ENCODE data around the gene HES5.

The HES5 gene

DNA sequence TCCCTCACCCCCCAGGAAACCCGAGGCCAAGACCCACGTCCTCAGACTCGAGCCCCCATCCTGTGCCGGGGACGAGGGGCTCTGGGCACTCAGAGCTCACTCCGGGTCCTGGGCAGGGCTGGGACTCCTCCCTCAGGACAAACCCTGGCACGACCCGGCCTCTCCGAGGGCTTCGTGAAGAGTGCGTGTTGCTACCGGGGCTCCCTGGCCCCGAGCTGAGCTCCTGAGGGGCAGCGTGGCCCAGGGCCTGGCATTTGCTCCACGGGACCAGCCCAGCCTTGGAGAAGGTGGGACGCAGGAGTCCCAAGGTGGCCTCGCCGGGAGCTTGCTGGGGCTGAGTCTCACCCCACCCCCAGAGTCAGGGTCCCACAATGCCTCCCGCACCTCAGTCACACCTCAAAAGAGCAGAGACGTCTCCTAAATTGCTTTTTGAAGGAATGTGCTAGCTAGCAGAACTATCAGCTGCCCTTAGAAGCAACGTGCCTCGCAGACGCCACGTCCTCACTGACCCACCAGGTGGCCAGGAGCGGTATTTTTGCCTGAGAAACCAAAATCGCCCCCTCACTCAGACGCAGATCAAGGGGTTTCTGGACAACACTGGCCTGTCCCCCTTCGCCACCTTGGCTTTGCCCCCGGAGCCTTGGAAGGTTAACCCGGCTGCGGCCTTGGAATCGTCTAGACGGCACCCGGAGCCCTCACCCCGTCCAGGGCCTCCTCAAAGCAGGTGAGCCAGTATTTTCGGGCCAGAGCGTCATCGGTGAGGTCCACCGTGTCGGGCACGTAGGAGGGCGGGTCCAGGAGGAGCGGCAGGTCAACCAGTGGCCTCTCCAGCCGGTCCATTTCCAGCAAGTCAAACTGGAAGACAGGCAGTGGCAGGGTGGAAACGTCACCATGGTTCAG is 14.9 kb downstream of the HES5 start:
- no peak for DNase-seq (ENCODE audit: low read depth)

DNA sequence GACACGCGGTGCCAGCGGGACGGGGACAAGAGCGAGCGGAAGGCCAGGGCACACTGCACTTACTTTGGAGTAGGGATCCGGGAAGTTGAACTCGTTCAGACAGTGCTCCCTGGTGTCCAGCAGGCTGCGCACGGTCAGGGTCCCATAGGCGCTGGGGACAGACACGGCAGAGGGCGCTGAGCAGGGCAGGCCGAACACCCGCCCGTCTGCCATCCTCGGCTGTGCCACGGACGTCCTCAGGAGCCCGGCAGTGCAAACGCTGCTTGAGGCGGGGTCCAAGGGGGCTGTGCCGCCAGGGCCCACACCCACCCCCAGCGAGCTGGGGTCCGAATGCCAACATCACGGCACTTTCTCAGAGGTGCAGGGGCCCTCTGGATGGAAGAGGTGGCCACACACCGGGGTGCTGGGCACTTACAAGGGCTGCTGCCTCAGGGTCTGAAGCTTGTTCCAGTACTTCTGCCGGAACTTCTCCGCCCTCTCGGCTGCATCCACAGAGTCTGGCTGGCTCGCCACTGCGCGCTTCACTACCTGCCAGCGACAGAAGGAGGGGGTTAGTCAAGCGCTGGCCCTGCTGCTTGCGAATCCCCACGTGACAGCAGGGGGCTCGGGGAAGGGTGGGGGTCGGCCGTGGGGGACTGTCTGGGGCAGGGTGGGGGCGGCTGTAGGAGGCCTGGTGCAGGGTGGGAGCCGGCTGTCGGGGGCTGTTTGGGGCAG is 16.0 kb downstream of the HES5 start:
- DNase-seq (ENCODE audit: low read depth): no peak

DNA sequence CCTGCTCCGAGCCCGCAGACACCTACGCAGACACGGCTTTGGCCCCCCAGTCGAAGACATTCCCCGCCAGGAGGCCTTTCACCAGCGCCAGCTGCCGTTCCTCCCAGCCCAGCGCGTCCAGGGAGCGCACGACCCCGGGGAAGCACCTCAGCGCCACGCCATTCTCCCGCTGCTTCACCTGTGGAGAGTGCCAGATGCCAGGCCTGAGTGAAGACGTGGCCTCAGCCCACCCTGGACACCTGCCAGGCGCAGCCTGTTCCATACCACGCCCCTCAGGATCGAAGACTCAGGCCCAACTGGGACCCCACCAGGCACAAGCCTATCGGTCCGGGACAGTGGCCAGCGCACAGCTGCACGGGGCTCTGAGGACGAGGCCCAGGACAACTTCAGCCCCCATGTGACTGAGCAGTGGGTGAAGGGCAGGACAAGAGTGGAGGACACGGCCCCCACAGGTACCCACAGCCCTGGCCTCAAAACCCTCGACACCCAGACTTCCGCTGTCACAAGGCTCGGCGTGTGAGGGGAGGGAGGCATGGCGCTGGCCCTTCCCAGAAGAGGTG is 17.1 kb downstream of the HES5 start:
- no peak for DNase-seq (ENCODE audit: low read depth)

DNA sequence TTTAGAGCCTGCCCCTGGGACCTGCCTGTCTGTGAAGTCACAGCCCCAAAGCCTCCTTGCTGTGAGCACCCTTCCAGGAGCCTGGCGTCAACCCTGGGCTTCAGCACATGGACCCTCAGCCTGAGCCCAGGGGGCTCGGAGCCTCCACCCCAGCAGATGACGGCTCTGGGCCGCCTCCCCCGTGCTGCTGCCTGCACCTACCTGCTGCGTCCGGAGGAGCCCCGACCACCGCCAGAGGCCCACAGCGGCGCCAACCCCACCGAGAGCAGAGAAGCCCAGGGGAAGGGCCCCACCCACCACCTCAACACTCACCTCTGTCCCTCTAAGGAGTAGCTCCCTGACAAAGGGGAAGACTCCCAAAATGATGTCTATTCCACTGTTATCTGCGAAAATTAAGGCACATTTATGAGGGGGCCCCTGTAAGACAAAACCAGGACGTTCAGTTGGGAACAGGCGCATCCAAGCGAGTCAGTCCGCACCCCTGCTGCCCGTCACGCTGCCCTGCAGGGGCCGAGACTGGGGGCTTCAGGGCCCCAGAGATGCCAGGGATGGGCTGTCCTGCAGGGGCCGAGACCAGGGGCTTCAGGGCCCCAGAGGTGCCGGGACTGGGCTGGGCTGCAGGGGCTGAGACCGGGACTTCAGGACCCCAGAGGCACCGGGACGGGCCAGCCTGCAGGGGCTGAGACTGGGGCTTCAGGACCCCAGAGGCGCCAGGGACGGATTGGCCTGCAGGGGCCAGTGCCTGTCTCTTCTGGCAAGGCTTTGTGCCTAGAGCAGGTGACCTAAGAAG is 19.5 kb downstream of the HES5 start:
- DNase-seq (ENCODE audit: low read depth): no peak

DNA sequence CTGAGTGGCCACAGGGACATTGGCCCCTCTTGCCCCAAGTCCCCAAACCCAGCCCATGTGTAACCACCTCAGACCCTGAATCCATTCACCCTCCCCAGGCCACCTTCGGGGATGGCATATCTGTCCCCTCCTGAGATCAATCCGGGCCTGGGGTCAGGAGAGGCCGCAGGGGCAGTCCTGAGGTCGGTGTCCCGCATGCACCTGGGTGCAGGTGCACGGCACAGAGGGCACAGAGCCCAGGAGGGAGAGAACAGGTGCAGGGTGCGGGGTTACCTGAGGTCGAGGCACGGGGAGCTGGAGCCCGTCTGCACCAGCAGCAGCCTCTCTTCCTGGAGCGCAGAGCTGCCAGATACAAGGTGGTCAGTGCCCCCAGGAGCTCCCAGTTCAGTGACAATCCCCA is 20.5 kb downstream of the HES5 start:
- DNase-seq (ENCODE audit: low read depth): no peak

DNA sequence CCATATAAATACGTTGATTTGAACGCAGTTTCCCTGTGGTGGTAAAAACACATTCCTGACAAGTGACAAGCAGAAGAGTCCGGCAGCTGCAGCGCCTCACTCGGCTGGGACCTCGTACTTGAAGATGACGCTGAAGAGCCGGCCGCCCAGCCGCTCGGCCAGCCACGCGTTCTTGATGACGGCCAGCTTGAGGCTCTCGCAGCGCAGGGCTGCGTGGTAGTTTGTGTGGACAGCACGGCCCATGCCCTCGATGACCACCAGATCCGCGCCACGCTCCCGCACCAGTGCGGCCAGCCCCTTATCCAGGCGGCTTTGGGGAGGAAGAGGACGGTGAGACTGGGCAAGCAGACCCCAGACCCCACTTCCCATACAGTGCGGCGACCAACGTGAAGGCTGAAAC is 21.3 kb downstream of the HES5 start:
- no peak for DNase-seq (ENCODE audit: low read depth)

DNA sequence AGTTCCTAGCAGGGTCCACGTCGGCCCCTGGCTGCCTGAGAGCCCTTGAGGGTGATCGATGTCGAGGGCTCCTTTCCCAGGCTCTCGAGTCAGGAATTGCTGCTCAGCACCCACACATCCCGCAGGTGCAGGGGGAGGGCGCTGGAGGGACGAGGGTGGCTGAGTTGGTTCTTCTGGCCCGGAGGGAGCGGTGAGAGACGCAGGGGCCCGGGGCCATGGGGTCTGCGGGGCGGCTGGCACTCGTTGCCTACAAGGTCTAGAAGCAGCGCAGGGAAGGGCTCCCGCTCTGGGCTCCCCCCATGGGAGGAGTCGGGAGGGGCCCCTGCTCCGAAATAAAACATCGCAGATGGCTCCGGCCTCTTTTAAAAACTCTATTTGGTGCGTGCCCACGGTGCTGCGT is 21.9 kb downstream of the HES5 start:
- no peak for DNase-seq (ENCODE audit: low read depth)

DNA sequence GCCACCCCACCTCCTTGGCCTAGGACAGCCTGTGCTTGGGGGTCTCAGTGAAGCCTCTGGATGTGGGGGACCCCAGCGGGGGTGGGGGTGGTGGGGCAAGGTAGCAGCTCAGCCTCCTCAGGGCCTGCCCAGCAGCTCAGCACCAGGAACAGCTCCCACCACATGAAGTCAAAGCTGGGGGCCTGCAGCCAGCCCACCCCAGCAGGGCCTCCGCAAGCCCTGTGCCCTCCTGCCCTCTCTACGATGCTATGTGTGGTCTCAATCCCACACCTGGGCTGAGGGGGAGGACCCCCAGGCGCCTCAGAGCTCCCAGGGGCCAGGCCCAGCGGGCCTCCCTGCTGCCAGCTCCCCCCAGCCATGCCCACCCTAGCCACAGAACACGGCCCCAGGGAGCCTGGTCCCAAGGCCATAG is 22.3 kb downstream of the HES5 start:
- no peak for DNase-seq (ENCODE audit: low read depth)

DNA sequence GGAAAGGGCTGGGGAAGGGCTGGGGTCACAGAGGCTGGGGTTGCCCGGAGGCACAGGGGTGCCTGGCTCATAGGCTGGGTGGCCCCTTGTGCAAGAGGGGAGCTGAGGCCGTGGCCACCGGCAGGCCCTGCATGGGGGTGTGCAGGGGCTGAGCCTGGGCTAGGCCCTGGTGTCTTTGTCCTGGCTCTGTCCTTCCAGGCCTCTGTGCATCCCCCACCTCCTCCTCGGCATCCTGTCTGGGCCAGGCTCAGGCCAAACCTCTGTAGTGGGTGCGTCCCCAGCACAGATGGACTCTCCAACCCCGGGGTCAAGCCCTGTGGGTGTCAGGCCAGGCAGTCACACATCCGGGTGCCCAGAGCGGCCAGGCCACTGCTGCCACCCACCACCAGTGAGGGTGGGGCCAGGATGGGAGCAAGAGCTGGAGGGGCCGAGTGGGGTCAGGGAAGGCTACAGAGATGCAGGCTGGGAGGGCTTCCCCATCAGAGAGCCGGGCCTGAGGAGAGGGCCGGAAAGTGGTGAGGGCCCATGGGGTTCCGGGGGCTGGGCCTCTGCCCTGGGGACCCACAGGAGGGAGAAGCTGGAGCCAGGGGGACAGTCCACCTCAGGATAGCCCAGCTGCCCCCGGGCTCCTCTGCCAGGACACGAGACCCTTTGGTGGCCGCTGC is 23.0 kb downstream of the HES5 start:
- DNase-seq (ENCODE audit: low read depth): no peak

DNA sequence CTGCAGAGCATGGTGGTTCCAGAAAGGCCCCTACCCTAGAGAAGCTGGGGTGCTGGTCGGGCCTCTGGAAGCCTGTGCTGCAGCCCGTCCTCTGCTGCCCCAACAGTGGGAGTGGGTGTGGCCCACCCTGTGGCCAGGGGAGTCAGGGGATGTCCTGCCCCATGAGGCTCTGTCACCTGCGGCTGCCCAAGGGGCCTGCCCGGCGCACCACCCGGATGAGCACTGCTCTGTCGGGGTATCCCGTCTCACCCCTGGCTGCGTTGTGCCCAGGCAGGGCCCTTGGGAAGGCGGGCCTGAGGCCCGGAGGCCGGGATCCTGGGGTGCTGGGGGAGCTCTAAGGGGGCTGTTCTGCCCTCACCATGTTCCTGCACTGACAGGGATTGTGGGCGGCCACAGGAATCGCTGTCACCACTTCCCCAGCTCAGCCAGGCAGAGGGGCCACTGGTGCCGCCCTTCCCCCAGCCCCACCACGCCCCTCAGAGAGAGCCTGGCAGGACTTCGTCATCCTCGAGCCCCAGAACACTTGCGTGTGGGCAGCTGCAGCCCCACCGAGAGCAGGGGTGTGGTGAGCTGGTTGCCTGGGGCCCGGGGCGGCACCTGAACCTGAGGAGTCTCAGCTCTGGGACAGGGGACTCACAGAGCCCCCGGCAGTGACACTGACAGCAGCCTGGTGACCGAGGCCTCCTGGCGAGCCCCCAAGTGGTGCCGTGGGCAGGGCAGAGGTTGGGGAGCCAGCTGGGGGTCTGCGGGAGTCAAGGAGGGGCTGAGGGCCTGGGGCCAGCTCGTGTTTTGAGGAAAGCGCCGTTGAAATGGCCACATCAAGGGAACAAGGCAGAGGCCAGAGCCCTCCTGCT is 23.8 kb downstream of the HES5 start:
- DNase-seq (ENCODE audit: low read depth): no peak

DNA sequence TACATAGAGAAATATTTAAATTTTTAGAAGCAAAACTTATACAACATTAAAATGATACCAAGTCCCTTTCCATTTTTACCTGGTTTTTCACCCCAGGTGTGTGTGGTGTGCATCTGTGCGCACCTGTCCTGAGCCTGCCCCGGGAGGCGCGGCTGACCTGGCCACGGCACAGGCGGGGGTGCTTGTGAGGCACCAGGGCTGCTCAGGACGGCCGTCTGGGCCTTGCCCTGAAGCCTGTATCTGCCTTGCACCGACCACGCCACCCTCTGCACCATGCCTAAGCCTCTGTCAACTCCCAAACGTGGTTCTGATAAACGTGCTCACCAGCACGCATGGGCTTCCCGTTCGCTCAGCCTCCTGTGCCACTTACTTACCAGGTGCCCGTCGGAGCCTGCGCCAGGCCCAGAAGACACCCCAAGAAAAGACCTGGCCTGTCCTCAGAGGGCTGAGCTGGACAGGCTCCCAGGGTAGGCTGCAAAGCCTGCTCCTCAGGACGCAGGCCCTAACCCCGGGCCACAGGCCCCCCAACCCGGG is 24.5 kb downstream of the HES5 start:
- no peak for DNase-seq (ENCODE audit: low read depth)

DNA sequence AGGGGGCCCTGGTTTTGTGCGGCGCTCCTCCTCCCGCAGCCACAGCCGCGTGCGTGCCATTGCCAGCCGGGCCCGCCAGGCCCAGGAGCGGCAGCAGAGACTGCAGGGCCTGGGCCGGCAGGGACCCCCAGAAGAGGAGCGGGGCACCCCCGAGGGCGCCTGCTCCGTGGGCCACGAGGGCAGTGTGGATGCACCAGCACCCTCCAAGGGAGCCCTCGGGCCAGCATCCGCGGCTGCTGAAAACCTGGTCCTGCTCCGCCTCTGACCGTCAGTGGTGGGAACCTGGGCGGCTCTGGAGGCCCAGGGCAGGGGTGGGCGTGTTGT is 25.2 kb downstream of the HES5 start:
- DNase-seq (ENCODE audit: low read depth): no peak

DNA sequence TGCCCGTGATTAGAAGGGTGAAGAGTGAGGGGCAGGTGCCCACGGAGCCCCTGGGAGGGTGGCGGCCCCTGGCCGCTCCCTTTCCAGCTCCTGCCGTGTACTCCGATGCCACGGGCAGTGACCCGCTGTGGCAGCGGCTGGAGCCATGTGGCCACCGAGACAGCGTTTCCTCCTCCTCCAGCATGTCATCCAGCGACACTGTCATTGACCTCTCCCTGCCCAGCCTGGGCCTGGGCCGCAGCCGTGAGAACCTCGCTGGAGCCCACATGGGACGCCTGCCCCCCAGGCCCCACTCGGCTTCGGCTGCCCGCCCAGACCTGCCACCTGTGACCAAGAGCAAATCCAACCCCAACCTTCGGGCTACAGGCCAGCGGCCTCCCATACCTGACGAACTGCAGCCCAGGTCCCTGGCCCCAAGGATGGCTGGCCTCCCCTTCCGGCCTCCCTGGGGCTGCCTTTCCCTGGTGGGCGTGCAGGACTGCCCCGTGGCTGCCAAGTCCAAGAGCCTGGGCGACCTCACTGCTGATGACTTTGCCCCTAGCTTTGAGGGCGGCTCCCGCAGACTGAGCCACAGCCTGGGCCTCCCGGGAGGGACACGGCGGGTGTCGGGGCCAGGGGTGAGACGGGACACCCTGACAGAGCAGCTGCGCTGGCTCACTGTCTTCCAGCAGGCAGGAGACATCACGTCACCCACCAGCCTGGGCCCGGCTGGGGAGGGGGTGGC is 25.7 kb downstream of the HES5 start:
- no peak for DNase-seq (ENCODE audit: low read depth)

DNA sequence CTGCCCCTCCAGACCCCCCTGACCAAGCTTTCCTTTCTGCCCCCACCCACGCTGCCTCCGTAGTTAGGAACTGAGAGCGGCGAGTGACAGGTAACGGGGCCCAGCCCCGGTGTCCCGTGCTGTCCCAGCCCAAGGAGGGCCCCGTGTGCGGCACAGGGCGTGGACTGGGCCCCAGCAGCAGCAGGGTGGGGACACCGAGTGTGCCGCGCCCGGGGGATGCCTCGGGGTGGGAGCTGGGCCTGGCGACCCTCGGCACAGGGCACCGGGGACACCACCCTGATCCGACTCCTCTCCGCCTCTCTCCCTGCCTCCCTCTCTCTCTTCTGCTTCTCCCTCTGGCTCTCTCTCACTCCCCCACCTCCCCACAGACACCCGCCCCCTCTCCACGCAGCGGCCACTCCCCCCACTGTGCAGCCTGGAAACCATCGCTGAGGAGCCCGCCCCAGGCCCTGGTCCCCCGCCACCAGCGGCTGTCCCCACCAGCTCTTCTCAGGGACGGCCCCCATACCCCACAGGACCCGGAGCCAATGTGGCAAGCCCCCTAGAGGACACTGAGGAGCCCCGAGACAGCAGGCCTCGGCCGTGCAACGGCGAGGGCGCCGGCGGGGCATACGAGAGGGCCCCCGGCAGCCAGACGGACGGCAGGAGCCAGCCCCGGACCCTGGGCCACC is 26.4 kb downstream of the HES5 start:
- no peak for DNase-seq (ENCODE audit: low read depth)

DNA sequence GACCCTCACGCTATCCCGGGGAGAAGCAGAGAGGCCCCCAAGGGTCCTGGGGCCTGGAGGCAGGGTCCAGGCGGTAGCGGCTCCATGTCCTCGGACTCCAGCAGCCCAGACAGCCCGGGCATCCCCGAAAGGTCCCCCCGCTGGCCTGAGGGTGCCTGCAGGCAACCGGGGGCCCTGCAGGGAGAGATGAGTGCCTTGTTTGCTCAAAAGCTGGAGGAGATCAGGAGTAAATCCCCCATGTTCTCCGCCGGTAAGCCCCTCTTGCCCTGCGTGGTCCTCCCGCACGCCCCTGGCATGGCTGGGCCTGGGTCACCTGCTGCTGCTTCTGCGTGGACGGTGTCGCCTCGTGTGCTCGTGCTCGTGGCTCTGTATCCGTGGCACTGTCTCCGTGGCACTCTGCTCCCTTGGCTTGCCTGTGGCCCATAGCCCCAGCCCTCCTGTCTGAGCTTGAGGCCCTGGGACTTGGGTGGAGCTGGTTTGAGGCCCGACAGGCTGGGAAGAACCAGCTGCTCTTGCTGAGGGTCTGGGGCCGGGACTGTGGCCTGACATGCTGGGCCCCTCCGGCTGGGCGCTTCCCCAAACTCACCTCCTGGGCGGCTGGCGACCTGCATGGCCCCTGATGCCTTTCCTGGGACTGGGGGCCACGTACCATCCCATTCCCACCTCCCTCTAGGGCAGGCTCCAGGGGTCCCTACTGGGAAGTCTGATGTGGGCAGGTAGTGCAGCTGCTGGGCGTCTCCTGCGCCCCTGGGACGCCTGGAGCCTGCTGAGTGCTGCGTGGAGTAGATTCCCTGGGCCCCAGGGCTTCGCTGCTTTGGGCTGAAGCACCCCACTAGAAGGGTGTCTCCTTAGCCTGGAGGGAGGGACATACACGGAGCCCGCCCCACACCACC is 27.2 kb downstream of the HES5 start:
- DNase-seq (ENCODE audit: low read depth): no peak

DNA sequence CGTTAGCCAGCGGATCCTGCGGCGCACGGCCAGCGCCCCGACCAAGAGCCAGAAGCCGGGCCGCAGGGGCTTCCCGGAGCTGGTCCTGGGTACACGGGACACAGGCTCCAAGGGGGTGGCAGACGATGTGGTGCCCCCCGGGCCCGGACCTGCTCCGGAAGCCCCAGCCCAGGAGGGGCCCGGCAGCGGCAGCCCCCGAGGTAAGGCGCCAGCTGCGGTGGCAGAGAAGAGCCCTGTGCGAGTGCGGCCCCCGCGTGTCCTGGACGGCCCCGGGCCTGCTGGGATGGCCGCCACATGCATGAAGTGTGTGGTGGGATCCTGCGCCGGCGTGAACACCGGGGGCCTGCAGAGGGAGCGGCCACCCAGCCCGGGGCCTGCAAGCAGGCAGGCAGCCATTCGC is 27.9 kb downstream of the HES5 start:
- DNase-seq (ENCODE audit: low read depth): no peak

DNA sequence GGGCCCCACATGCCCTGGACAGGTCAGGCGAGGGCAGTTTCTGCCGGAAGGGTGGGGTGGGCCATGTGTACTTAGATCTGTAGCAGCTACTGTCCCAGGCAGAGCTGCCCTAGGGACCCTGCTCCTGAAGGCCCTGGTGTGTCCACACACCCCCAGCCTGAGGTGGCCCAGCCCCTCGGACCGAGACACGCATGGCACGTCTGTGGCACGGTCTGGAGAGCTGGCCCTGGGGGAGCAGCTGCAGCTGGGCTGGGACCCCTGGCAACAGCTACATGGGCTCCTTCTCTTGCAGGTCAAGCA is 28.3 kb downstream of the HES5 start:
- DNase-seq (ENCODE audit: low read depth): no peak

DNA sequence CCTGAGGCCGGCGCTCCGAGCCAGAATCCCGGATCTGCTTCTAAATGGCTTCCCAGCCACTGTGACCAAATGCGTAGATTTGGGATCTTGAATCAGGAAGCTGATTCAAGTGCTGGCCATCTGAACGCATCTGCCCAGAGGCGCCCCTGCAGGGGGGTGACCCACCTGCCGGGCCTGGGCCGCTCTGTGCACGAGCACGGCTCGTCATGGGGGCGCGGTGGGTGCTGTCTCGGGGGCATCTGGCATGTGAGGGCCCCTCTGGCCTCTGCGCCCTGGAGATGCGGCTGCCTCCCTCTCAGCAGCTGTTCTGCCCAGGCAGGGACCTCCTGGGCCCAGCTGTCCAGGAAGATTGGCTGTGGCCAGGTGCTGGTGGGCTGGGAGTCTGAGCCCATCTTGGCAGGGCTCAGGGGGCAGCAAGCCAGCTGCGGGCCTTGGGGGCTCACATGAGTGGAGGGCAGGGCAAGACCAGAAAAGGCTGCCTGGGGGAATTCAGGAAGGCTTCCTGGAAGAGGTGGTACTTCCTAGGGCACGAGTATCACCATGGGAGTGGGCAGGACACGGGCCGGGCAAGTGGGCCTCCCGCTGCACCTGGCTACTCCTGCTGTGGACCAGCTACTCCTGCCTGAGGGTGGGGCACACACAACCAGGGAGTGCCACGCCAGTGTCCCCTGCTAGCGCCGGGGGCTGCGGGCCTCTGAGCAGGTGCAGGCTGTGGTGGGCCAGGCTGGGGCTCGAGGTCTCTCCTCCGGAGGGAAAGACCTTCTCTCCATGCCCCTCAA is 28.8 kb downstream of the HES5 start:
- DNase-seq (ENCODE audit: low read depth): no peak

All from stimulated activated CD8-positive, alpha-beta memory T cell treated with anti-CD3 and anti-CD28 coated beads, Interleukin-12 subunit alpha, Interleukin-12 subunit beta, amount 100 ng/mL, for 1 hour (primary cell).